ENCODE results near the gene RYR1.

The RYR1 gene

DNA sequence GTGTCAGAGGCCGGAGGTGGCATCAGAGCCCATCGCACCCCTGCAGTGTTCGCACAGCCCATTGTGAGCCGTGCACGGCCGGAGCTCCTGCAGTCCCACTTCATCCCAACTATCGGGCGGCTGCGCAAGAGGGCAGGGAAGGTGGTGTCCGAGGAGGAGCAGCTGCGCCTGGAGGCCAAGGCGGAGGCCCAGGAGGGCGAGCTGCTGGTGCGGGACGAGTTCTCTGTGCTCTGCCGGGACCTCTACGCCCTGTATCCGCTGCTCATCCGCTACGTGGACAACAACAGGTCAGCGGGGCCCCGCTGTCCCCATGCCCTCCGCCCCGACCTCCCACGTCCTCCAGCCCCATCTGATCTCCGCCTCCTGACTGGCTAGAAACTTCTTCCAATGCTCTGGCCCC lies 85.7 kb downstream of the RYR1 start:
- no peak for DNase-seq

DNA sequence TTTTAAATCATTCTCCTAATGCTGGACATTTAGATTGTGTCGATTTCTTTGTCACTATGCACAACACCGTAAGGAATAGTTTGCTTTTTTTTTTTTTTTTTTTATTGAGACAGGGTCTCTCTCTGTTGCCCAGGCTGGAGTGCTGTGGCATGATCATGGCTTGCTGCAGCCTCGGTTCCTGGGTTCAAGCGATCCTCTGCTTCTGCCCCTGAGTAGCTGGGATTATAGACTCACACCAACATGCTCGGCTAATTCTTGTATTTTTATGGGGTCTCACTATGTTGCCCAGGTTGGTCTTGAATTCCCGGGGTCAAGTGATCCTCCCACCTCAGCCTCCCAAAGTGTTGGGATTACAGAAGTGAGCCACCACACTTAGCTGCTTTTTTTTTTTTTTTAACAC lies 86.5 kb downstream of the RYR1 start:
- DNase-seq: no peak

DNA sequence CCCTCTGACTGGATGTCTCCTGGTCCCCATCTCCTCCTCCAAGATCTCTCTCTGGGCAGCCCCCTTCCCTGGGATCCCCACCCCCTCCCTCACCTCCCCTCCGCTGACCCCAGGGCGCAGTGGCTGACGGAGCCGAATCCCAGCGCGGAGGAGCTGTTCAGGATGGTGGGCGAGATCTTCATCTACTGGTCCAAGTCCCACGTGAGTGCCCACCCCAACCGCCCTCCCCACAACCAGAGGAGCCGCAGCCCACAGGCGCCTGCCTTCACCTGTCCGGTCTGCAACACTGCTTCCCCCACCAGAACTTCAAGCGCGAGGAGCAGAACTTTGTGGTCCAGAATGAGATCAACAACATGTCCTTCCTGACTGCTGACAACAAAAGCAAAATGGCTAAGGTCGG lies 89.4 kb downstream of the RYR1 start:
- no peak for DNase-seq

DNA sequence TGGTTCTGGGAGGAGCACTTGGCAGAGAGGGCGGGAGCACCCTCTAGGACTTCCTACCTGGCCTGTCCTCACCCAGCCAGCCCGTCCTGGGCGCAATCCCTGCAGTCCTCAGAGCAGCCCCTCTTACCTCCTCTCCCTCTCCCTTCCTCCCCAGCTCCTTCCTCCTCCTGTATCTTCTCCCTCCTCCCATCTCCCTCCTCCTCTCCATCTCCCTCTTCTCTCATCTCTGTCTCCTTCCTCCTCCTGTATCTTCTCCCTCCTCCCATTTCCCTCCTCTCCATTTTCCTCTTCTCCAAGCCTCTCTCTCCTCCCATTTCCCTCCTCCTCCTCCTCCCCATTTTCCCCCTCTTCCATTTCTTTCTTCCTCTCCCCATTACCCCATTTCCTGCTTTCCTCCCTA lies 89.8 kb downstream of the RYR1 start:
- DNase-seq: no peak

DNA sequence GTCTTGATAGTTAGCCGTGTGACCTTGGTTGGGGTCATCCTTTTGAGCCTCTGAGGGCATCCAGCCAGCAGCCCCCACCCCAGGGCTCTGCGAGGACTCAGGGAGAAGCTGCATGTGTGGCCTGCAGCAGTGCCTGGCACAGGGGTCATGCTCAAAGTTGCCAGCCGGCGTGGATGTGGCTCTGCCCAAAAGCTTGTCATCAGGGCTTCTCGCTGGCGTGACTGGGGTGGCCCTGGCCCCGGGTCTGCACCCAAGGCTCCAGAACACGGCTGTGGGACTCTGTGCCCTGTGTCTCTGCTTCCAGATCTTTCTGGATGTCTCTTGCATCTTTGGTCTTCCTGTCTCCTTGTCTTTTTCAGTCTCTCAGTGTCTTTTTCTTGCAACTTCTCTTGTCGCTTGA lies 90.9 kb downstream of the RYR1 start:
- DNase-seq: no peak

DNA sequence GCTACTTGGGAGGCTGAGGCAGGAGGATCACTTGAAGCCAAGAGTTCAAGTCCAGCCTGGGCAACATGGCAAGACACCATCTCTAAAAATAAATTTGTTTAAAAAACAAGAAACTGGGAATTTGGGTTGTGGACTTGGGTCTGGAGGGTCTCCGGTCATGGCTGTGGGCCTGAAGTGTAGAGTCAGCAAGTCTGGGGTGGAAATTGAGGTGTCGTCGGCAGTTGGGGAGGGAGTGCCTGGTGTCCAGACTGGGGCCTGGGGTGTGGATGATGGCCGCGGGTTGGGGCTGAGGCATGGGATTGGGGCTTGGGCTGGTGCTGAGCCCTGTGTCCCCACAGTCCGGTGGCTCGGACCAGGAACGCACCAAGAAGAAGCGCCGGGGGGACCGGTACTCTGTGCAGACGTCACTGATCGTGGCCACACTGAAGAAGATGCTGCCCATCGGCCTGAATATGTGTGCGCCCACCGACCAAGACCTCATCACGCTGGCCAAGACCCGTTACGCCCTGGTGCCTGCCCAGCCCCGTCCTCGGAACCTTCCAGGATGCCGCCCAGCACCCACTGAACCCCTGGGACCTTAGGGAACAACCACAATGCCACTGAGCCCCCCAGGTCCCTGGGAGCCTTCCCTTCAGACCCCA lies 91.6 kb downstream of the RYR1 start:
- DNase-seq: no peak

DNA sequence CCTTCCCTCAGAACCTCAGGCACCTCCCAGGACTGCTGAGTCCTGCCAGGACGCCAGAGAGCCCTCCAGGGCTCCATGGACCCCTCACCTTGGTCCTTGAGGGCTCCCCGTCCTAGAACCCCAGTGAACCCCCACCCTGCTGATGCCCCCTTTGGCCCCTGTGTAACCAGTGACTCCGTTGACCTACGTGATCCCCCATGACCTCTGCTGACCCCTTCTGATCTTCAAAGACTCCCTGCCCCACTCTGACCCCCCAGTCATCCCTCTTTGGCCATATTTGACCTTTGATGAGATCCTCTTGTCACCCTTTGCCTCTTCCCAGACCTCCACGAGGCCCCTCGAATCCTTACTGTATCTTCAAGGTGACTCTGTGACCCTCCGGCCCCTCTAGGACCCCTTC lies 92.9 kb downstream of the RYR1 start:
- DNase-seq: no peak

DNA sequence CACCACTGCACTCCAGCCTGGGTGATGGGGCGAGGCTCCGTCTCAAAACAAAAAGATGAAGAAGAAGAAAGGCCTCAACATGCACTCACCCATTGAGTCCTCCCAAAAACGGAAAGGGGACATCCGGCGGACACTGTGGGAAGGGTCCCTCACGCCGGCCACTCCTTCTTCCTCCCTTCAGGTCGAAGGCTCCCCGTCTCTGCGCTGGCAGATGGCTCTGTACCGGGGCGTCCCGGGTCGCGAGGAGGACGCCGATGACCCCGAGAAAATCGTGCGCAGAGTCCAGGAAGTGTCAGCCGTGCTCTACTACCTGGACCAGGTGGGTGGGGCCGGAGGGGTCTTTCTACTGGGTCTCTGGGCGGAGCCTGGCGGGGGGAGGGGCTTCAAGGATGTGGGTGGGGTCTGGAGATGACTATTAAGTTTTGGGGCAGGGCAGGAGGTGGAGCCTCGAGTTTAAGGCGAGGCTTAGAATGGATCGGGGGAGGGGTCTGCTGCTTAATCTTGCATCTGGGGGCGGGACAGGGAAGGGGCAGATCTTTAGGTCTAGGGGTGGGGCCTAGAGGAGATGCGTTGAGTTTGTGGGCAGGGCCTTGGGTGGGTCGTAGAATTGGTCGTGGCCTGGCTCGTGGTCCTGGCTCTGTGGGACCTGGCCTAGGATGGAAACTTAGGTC lies 94.1 kb downstream of the RYR1 start:
- DNase-seq: peak; percentile 15

DNA sequence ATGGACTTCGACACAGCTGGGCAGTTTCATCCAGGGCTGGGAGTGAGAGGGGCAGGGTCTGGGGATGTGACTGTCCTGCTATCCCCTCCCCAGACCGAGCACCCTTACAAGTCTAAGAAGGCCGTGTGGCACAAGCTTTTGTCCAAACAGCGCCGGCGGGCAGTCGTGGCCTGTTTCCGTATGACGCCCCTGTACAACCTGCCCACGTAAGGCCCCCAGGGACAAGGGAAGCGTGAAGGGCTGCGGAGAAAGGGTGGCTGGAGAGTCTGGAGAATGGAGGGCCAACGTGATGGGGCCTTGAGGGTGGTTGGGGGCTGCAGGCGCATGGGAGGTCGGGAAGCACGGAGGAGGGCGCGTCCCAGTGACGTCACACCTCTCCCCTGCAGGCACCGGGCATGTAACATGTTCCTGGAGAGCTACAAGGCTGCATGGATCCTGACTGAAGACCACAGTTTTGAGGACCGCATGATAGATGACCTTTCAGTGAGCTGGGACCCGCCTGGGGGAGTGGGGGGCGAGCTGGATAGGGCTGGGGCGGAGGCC lies 94.8 kb downstream of the RYR1 start:
- no peak for DNase-seq

DNA sequence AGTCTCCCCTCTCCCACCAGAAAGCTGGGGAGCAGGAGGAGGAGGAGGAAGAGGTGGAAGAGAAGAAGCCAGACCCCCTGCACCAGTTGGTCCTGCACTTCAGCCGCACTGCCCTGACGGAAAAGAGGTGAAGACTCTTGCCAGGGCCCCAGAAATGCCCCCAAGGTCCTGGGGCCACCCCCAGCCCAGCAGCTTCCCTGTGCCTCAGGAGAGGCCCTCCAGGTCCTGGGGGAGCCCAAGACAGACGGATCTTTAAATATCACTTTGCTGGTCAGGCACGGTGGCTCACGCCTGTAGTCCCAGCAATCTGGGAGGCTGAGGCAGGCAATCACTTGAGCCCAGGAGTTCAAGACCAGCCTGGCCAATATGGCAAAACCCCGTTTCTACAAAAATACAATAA lies 95.4 kb downstream of the RYR1 start:
- DNase-seq: no peak

DNA sequence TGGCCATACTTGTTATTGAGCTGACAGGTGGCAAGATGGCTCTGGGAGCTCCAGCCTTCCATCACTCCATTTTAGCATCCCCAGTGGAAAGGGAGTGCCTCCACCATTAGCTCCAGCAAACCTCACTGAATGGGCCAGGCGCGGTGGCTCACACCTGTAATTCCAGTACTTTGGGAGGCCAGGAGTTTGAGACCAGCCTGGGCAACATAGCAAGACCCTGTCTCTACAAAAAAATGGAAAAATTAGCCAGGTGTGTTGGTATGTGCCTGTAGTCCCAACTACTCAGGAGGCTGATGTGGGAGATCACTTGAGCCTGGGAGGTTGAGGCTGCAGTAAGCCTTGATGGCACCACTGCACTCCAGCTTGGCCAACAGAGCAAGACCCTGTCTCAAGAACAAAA lies 98.0 kb downstream of the RYR1 start:
- DNase-seq: no peak

DNA sequence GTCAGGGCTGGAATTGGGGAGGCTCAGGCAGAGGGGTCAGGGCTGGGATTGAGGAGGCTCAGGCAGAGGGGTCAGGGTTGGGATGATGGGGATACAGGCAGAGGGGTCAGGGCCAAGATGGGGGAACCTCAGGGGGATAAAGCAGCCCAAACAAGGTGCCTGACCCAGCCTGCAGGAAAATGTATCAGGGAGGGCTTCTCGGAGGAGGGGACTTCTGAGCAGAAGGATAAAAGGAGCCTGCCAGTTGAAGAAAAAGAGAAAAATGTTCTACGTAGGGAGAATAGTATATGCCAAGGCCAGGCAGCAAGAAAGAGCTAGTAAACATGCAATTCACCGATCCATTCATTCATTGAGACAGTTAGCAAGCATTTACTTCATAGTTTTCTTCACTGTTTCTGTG lies 99.4 kb downstream of the RYR1 start:
- no peak for DNase-seq

DNA sequence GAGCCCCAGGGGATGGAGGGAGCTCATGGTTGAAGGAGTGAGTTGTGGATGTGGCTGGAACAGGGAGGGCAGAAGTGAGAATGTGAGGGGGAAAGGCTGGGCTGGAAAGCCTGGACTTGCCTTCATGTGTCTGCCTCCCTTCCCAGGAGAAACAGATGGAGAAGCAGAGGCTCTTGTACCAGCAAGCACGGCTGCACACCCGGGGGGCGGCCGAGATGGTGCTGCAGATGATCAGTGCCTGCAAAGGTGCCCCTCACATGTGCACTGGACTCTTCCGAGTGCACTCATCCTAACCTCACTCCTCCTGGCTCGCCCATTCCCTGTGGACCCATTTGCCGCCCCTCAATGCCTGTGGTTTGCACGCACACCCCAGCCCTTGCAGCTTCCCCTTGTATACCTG lies 101.1 kb downstream of the RYR1 start:
- no peak for DNase-seq

DNA sequence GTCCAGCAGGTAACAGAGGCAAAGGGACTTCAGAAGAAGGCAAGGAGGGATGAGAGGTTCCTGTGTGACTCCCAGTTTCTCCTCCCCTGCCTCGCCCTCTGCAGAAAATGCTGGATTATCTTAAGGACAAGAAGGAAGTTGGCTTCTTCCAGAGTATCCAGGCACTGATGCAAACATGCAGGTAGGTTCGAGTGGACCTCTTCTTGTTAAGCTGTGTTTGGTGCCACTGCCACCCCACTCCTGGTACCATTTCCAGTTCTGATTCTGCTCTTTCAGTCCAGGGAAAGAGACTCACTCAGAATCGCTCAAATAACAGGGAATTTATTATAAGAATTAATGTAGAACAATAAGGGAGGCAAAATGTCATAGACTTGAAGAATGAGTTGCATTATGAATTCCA lies 101.7 kb downstream of the RYR1 start:
- no peak for DNase-seq

DNA sequence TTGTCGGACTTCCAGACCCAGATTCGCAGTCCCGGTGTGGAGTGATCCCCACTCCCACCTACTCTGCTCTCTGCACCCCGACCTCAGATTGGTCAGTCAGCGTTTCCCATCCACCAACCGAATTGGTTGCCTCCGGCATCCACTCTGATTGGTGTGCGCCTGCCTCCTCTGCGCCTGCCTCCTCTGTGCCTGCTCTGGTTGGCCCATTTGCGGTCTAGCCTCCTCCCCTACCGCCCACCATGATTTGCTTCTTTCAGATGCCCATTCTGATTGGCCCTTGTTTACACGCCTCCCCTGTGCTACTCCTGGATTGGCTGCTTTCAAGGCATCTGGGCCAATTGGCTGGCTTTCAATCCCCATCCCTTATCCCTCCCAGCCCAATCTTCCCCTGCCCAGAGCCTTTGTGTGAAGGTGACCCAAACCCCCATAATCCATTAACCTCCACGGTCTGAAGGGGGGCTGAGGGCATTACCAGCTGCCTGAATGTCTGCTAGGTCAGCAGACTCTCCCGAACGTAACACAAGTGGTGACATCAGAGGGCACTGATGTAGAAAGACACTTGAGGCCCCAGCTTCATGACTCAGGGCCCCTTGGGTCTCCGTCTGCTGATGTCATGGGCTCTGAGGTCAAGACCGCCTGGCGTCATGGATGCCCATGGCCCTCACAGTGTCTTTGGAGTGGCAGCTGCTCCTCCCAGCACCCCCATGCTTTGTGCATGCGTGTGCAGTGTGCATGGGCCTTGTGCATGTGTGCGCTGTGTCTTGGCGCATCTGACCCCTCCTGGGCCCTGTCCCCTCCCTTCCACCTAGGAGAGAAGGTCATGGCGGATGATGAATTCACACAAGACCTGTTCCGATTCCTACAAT lies 103.8 kb downstream of the RYR1 start:
- DNase-seq: no peak

DNA sequence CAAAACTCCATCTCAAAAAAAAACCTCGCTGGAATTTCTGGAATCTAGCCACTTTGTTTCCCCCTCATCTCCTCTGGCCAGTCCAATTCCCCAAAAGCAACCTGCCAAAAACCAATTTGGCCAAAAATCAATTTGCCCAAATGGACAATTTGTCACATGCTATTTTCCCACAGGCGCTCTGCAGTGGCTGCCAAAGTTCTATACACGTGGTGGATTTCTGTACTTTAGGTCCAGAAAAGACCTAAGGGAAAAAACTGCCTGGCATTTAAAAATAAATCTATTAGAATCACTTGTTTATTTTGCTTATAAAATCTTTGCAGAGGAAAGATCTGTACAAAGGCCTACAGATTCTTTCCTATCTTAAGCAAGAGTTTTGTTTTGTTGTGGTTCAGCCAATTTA lies 104.9 kb downstream of the RYR1 start:
- DNase-seq: no peak

DNA sequence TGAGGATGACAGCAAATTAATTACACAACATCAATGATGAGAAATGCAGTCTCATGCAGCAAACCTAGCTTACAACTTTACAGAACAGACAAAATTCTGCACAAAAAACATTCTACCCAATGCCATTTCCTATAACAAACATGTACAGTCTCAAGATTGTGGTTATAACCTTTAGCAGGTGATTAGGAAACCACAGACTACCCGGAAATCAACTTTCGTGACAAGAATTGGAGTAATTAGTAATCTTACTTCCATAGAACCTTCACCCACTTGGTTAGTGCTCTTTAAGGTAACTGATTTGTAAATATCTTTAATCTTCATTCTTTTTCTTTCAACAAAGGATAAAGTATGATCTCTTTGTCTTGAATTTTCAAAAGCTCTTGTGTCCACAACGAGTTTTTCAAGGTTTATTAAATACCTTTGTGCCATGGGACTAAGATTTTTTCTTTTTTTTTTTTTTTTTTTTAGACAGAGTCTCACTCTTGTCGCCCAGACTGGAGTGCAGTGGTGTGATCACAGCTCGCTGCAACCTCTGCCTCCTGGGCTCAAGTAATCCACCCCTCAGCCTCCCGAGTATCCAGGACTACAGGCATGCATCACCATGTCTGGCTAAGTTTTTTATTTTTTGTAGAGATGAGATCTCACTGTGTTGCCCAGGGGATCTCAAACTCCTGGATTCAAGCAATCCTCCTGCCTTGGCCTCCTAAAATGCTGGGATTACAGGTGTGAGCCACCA lies 105.5 kb downstream of the RYR1 start:
- DNase-seq: peak; percentile 81

DNA sequence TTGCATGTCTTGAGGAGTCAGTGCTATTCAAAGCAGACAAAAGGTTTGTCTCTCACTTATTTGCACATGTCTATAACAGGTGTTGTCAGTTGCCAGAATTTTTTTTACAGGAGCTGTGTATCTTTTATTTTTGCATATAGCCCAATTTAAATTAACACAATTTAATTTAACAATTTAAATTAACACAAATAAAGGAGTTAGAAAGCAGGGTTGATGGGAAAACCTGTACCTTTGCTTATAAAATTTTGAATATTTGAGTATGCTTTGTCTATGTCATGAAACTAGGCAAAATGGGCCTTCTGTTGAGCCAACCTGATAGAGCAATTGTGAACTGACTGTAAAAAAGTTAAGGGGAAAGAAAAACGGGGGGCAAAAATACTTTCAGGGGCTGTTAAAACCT lies 106.3 kb downstream of the RYR1 start:
- DNase-seq: no peak

DNA sequence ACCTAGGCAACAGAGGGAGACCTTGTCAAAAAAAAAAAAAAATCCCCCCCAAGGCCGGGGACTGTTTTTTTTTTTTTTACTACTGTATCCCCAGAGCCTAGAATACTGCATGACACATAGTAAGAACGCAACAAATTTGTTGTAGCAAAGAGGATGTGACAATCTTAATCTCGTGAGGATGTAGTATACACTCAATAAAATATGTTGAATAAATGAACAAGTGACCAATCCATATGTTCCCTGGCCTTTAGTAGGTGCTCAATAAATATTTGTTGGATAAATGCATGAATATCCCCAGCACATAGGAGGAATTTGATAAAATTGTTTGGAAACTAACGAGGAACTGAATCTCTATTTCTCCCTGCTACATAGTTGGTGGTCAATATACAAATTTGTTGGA lies 108.5 kb downstream of the RYR1 start:
- DNase-seq: no peak

DNA sequence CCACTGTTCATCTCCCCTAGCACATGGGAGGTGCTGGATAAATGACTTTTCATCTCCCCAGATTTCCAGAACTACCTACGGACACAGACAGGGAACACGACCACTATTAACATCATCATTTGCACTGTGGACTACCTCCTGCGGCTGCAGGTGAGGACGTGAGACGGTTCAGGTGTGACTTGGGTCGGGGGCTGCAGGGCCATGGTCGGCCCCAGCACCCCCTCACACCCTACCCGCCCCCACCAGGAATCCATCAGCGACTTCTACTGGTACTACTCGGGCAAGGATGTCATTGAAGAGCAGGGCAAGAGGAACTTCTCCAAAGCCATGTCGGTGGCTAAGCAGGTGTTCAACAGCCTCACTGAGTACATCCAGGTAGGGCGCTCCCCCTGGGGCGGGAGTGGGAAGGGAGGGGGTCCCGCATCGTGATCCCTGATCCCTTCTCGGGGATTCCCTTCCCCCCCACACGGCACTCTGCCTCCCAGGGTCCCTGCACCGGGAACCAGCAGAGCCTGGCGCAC lies 109.9 kb downstream of the RYR1 start:
- no peak for DNase-seq

DNA sequence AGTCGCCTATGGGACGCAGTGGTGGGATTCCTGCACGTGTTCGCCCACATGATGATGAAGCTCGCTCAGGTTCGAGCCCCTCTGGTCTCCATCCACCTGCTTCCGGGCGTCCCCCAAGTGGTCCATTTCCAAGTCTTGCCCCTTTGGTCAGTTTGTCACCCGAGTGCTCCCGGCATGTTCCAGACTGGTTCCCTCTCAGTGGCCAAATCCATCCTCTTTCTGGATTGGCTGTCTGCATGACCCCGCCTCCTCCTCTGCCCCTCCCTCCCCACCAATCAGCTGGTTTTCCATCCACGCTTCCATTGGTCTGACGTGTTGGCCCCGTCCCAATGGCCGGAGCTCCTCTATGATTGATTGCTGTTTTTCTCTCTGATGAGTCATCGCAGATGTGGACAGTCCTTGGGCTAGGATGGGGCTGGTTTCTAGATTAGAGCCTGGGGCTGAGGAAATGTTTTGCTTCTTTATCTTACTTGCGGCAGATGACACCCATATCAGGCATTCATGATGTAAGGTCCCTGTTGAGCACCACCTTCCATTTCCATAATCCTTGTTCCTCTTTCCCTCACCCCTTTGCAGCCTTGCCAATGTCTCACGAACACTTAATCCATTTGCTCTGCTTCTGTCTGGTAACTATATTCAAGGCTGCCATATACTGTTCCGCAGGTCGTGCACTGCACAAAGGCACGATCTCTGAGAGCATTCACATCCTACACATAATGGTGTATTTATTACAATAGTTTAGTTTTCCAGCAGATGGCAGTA lies 110.5 kb downstream of the RYR1 start:
- DNase-seq: peak; percentile 71
